GM23338 (cell line): ENCODE data around the gene VPS50. TPM values are rescaled to one million over a fixed set of nuclear protein-coding genes. Genes with fewer than 3 reads are reported as not detected.

Experiments used
- ATAC-seq: fragments of 200-7000 bp; cut with Tn5 transposase; 3 replicates; pipeline ENCODE4 v1.9.1; 2020
- DNase-seq: peaks from one replicate; pipeline ENCODE4 v3.0.0-alpha.2; 2015; ENCODE audit warnings: low spot score
- H2AFZ ChIP-seq: fragments of 200-600 bp; sonication (generic); 2 replicates; pipeline ENCODE4 v1.8.0; 2016; ENCODE audit warnings: antibody characterized with exemption, mild to moderate bottlenecking, moderate library complexity
- H3F3A ChIP-seq: fragments of 200-600 bp; sonication (generic); replicated peaks from 2 replicates; pipeline ENCODE4 v1.8.0; 2017; ENCODE audit warnings: antibody characterized with exemption, mixed run types, low read depth
- H3K27ac ChIP-seq: fragments of 200-600 bp; sonication (generic); 2 replicates; pipeline ENCODE4 v1.6.1; 2016; ENCODE audit warnings: low read depth
- H3K27me3 ChIP-seq: fragments of 200-600 bp; sonication (generic); 2 replicates; pipeline ENCODE4 v1.8.0; 2016; ENCODE audit warnings: mild to moderate bottlenecking, mixed run types, moderate library complexity; ENCODE audit not compliant: insufficient read depth
- H3K36me3 ChIP-seq: fragments of 200-600 bp; sonication (generic); 2 replicates; pipeline ENCODE4 v1.8.0; 2016; ENCODE audit warnings: mild to moderate bottlenecking; ENCODE audit not compliant: insufficient read depth
- H3K4me1 ChIP-seq: fragments of 200-600 bp; sonication (generic); 2 replicates; pipeline ENCODE4 v1.8.0; 2016; ENCODE audit warnings: mild to moderate bottlenecking, moderate library complexity; ENCODE audit not compliant: insufficient read depth
- H3K4me2 ChIP-seq: fragments of 200-600 bp; sonication (generic); 2 replicates; pipeline ENCODE4 v1.7.1; 2017; ENCODE audit warnings: mixed run types
- H3K4me3 ChIP-seq: fragments of 200-600 bp; sonication (generic); 2 replicates; pipeline ENCODE4 v1.6.1; 2016; ENCODE audit warnings: mixed run types
- H3K79me2 ChIP-seq: fragments of 200-600 bp; sonication (generic); replicated peaks from 2 replicates; pipeline ENCODE4 v1.8.0; 2017; ENCODE audit warnings: mild to moderate bottlenecking; ENCODE audit not compliant: insufficient read depth
- H3K9me2 ChIP-seq: fragments of 200-600 bp; sonication (generic); 2 replicates; pipeline ENCODE4 v1.8.0; 2017; ENCODE audit not compliant: insufficient read depth
- H4K20me1 ChIP-seq: fragments of 200-600 bp; sonication (generic); replicated peaks from 2 replicates; pipeline ENCODE4 v1.8.0; 2017; ENCODE audit warnings: mild to moderate bottlenecking; ENCODE audit not compliant: insufficient read depth
- H3K27ac Mint-ChIP-seq: 2 replicates; pipeline ENCODE4 v1.8.0; 2020; ENCODE audit warnings: inconsistent platforms, mild to moderate bottlenecking, moderate library complexity, mixed read lengths
- H3K27me3 Mint-ChIP-seq: 3 replicates; pipeline ENCODE4 v1.8.0; 2022; ENCODE audit warnings: low read depth, mild to moderate bottlenecking, moderate library complexity, mixed read lengths, inconsistent platforms; ENCODE audit not compliant: insufficient read depth, poor library complexity
- H3K36me3 Mint-ChIP-seq: 3 replicates; pipeline ENCODE4 v1.8.0; 2021; ENCODE audit warnings: low read depth, mild to moderate bottlenecking, inconsistent platforms, moderate library complexity, mixed read lengths
- H3K4me1 Mint-ChIP-seq: 3 replicates; pipeline ENCODE4 v1.8.0; 2020; ENCODE audit warnings: mild to moderate bottlenecking, inconsistent platforms, mixed read lengths
- H3K4me3 Mint-ChIP-seq: 3 replicates; pipeline ENCODE4 v1.8.0; 2021; ENCODE audit warnings: moderate library complexity, mild to moderate bottlenecking, inconsistent platforms, mixed read lengths
- H3K9me3 Mint-ChIP-seq: 3 replicates; pipeline ENCODE4 v1.8.0; 2020; ENCODE audit warnings: moderate library complexity, mild to moderate bottlenecking, inconsistent platforms, mixed read lengths
- CREB1 ChIP-seq: fragments of 250-450 bp; sonication (Bioruptor Pico); IDR thresholded peaks from 2 replicates; pipeline ENCODE4 v1.5.0; 2020; ENCODE audit warnings: low read depth, mild to moderate bottlenecking, moderate library complexity
- ETS1 ChIP-seq: IDR thresholded peaks from 2 replicates; pipeline ENCODE4 v1.6.1; 2016; ENCODE audit warnings: antibody characterized with exemption
- EZH2 ChIP-seq: fragments of 200-600 bp; sonication (generic); IDR thresholded peaks from one replicate; pipeline ENCODE4 v1.8.0; 2017; ENCODE audit warnings: antibody characterized with exemption, mild to moderate bottlenecking, low read depth; ENCODE audit not compliant: unreplicated experiment
- EZH2phosphoT487 ChIP-seq: fragments of 200-600 bp; sonication (generic); IDR thresholded peaks from one replicate; pipeline ENCODE4 v1.8.1; 2018; ENCODE audit warnings: antibody characterized with exemption; ENCODE audit not compliant: unreplicated experiment
- JUNB ChIP-seq: IDR thresholded peaks from one replicate; pipeline ENCODE4 v1.6.1; 2016; ENCODE audit warnings: antibody characterized with exemption; ENCODE audit not compliant: unreplicated experiment
- NANOG ChIP-seq: IDR thresholded peaks from 2 replicates; pipeline ENCODE4 v1.6.1; 2016; ENCODE audit warnings: antibody characterized with exemption, borderline replicate concordance
- POLR2AphosphoS5 ChIP-seq: IDR thresholded peaks from 2 replicates; pipeline ENCODE4 v1.6.1; 2016; ENCODE audit warnings: antibody characterized with exemption, low read depth
- STAT1 ChIP-seq: IDR thresholded peaks from one replicate; pipeline ENCODE4 v1.6.1; 2016; ENCODE audit warnings: antibody characterized with exemption; ENCODE audit not compliant: unreplicated experiment
- ZNF114 ChIP-seq: fragments of 250-450 bp; sonication (Bioruptor Pico); IDR thresholded peaks from 2 replicates; pipeline ENCODE4 v1.5.0; 2020; ENCODE audit warnings: mild to moderate bottlenecking, moderate library complexity
- ZNF331 ChIP-seq: fragments of 250-450 bp; sonication (Bioruptor Pico); IDR thresholded peaks from 2 replicates; pipeline ENCODE4 v1.5.0; 2020; ENCODE audit warnings: low read depth, mild to moderate bottlenecking, moderate library complexity
- ZNF462 ChIP-seq: fragments of 250-450 bp; sonication (Bioruptor Pico); IDR thresholded peaks from 2 replicates; pipeline ENCODE4 v1.5.0; 2020; ENCODE audit warnings: mild to moderate bottlenecking, moderate library complexity
- polyA plus RNA-seq: library from polyadenylated mRNA; unstranded; fragments of >200 nt; fragmentation: Nextera tagmentation; extraction: Ambion mirVana; gene quantifications from 2 replicates; pipeline ENCODE4 v1.2.1, GENCODE V29; 2016
- total RNA-seq: library from RNA; depleted of rRNA; stranded (reverse); fragments of >200 nt; shearing (Covaris generic); gene quantifications from 2 replicates; pipeline ENCODE4 v1.2.3, GENCODE V29; 2014
- TF ChIP-seq, protein P1 (sequence below): IDR thresholded peaks from one replicate; pipeline ENCODE4 v1.6.1; 2018; ENCODE audit warnings: antibody characterized with exemption; ENCODE audit not compliant: unreplicated experiment
- TF ChIP-seq, protein P2 (sequence below), 2 experiments: fragments of 200-600 bp in 1 of 2; sonication (generic) in 1 of 2; conservative IDR thresholded peaks; 2 replicates each; pipeline versions ENCODE4 v1.5.1 to v1.6.1; 2016 to 2017; ENCODE audit warnings: antibody characterized with exemption in 2 of 2, low read depth in 2 of 2, mild to moderate bottlenecking in 2 of 2, moderate library complexity in 1 of 2

Gene VPS50
- total and polyA plus RNA-seq, 2 experiments from 2014 or later, result 4.3 to 12.3 TPM

- no peaks in the 10 kb centered on the region for H3K27me3 ChIP-seq
- no peak for ATAC-seq
- TF ChIP-seq, protein P1, sequence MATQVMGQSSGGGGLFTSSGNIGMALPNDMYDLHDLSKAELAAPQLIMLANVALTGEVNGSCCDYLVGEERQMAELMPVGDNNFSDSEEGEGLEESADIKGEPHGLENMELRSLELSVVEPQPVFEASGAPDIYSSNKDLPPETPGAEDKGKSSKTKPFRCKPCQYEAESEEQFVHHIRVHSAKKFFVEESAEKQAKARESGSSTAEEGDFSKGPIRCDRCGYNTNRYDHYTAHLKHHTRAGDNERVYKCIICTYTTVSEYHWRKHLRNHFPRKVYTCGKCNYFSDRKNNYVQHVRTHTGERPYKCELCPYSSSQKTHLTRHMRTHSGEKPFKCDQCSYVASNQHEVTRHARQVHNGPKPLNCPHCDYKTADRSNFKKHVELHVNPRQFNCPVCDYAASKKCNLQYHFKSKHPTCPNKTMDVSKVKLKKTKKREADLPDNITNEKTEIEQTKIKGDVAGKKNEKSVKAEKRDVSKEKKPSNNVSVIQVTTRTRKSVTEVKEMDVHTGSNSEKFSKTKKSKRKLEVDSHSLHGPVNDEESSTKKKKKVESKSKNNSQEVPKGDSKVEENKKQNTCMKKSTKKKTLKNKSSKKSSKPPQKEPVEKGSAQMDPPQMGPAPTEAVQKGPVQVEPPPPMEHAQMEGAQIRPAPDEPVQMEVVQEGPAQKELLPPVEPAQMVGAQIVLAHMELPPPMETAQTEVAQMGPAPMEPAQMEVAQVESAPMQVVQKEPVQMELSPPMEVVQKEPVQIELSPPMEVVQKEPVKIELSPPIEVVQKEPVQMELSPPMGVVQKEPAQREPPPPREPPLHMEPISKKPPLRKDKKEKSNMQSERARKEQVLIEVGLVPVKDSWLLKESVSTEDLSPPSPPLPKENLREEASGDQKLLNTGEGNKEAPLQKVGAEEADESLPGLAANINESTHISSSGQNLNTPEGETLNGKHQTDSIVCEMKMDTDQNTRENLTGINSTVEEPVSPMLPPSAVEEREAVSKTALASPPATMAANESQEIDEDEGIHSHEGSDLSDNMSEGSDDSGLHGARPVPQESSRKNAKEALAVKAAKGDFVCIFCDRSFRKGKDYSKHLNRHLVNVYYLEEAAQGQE, result no peak
- TF ChIP-seq JUNB, result no peak
- TF ChIP-seq ZNF114 (CRISPR knock-in tag), result no peak
- TF ChIP-seq EZH2, result no peak
- no peak for TF ChIP-seq POLR2AphosphoS5
- TF ChIP-seq ZNF462 (CRISPR knock-in tag), result no peak
- TF ChIP-seq ZNF331 (CRISPR knock-in tag), result no peak
- TF ChIP-seq STAT1, result no peak
- TF ChIP-seq NANOG, result no peak
- TF ChIP-seq EZH2phosphoT487, result no peak
- TF ChIP-seq, protein P2, sequence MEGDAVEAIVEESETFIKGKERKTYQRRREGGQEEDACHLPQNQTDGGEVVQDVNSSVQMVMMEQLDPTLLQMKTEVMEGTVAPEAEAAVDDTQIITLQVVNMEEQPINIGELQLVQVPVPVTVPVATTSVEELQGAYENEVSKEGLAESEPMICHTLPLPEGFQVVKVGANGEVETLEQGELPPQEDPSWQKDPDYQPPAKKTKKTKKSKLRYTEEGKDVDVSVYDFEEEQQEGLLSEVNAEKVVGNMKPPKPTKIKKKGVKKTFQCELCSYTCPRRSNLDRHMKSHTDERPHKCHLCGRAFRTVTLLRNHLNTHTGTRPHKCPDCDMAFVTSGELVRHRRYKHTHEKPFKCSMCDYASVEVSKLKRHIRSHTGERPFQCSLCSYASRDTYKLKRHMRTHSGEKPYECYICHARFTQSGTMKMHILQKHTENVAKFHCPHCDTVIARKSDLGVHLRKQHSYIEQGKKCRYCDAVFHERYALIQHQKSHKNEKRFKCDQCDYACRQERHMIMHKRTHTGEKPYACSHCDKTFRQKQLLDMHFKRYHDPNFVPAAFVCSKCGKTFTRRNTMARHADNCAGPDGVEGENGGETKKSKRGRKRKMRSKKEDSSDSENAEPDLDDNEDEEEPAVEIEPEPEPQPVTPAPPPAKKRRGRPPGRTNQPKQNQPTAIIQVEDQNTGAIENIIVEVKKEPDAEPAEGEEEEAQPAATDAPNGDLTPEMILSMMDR (conservative IDR thresholded peaks at IDR 0.05; ENCODE audit: low read depth in 2 of 2), result no peak
- TF ChIP-seq CREB1, result no peak
- TF ChIP-seq ETS1, result no peak
- Mint-ChIP-seq H3K36me3 (peaks cover 4% of the 10 kb centered on the region; the same call in 2 of the 3 replicates), H3K9me3 (peaks cover 9% of the 10 kb centered on the region; the same call in 2 of the 3 replicates), H3K27ac (no peak overlapping the region), H3K4me1 (peaks cover 5% of the 10 kb centered on the region), H3K27me3 (no peaks in the 10 kb centered on the region), H3K4me3 (no peak overlapping the region)
- H3K4me1 ChIP-seq, result no peaks in the 10 kb centered on the region
- no peaks in the 10 kb centered on the region for H3K36me3 ChIP-seq
- peaks cover 2% of the 10 kb centered on the region; the same call in 1 of the 2 replicates for H3K9me2 ChIP-seq
- no peak overlapping the region for H3K27ac ChIP-seq
- H3F3A ChIP-seq, result no peaks in the 10 kb centered on the region
- no peak overlapping the region for H3K4me2 ChIP-seq
- no peak overlapping the region for H2AFZ ChIP-seq
- H3K4me3 ChIP-seq, result no peak overlapping the region
- no peak for DNase-seq
- no peaks in the 10 kb centered on the region for H4K20me1 ChIP-seq
- no peaks in the 10 kb centered on the region for H3K79me2 ChIP-seq
These were observed 141.4 kb downstream of the VPS50 start for GRCh38 chr7:93373537-93373936.
